Measurements from ENCODE around the gene COL19A1. TPM values are rescaled to one million over a fixed set of nuclear protein-coding genes. Genes with fewer than 3 reads are reported as not detected.

Gene COL19A1
- total and polyA plus RNA-seq, 2 donors from 2014 or later: 0.60 to 1.1 TPM

DNA sequence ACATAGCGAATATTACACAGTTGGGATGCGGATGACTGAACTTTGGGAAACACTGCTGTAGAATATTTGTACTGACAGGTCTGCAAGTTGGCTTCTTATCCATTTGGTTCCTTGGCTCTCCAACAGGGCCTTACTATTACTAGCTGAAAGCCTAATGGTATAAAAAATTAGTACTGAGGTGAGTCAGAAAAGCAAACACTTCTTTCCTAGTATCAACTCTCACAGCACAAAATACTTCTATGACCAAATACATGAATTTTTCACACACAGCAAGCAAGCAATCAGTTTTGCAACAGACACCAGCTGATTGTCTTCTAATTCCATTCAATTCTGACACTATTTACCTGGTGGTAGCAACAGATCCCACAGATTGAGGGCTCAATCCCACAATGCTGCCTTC lies 268.2 kb downstream of the COL19A1 start:
- TF ChIP-seq, protein P1, sequence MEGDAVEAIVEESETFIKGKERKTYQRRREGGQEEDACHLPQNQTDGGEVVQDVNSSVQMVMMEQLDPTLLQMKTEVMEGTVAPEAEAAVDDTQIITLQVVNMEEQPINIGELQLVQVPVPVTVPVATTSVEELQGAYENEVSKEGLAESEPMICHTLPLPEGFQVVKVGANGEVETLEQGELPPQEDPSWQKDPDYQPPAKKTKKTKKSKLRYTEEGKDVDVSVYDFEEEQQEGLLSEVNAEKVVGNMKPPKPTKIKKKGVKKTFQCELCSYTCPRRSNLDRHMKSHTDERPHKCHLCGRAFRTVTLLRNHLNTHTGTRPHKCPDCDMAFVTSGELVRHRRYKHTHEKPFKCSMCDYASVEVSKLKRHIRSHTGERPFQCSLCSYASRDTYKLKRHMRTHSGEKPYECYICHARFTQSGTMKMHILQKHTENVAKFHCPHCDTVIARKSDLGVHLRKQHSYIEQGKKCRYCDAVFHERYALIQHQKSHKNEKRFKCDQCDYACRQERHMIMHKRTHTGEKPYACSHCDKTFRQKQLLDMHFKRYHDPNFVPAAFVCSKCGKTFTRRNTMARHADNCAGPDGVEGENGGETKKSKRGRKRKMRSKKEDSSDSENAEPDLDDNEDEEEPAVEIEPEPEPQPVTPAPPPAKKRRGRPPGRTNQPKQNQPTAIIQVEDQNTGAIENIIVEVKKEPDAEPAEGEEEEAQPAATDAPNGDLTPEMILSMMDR (IDR thresholded peaks at IDR 0.05; ENCODE audit: borderline replicate concordance, extremely low read depth, insufficient read depth): no peak
- Histone ChIP-seq H3K9ac (ENCODE audit: low read length in 3 of 3) (no peak overlapping the region), H3K4me1 (ENCODE audit: control insufficient read depth in 2 of 3, insufficient read depth in 2 of 3, low read depth in 1 of 3, low read length in 3 of 3) (no peaks in the 10 kb centered on the region), H3K27me3 (ENCODE audit: control insufficient read depth, insufficient read depth, low read length) (no peaks in the 10 kb centered on the region), H3K36me3 (ENCODE audit: control insufficient read depth in 2 of 3, insufficient read depth in 3 of 3, low read length in 3 of 3) (no peaks in the 10 kb centered on the region), H3K4me3 (ENCODE audit: low read length in 3 of 3) (no peak overlapping the region), H3K27ac (ENCODE audit: low read depth in 2 of 2, low read length in 2 of 2) (no peak overlapping the region), H3K9me3 (ENCODE audit: control insufficient read depth in 2 of 3, insufficient read depth in 1 of 3, low read length in 3 of 3) (no peaks in the 10 kb centered on the region)
- intact Hi-C loops (cut with DNase I): no loop called here
- DNase-seq (no peak), FAIRE-seq (no peak)

- FAIRE-seq: no peak
Observed at GRCh38 chr6:70135219-70136160, 269.1 kb downstream of the COL19A1 start.

DNA sequence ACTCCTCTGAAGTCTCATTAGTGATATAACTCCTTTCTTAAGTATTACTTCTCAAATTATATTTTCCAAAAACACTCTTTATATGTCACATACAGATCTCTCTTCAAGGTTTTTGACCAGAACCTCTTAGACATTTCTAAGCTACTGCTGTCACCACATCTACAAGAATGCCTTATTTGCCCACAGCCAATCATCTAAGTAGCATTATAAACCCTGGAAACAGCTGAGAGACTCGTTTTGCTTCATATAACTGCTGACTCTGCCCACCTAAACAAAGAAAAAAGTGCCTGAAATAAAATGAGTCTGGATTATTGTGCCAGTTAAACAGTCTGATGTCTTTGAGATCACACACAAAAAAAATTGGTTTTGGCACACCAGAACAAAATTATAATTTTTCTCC lies 270.6 kb downstream of the COL19A1 start:
- H3K27ac ChIP-seq (ENCODE audit: low read depth in 2 of 2, low read length in 2 of 2): no peak overlapping the region
- intact Hi-C loops (cut with DNase I): no loop called here
- H3K36me3 ChIP-seq (ENCODE audit: control insufficient read depth in 2 of 3, insufficient read depth in 3 of 3, low read length in 3 of 3): no peaks in the 10 kb centered on the region
- no peak overlapping the region for H3K4me3 ChIP-seq (ENCODE audit: low read length in 3 of 3)
- DNase-seq (no peak), FAIRE-seq (no peak)
- TF ChIP-seq, protein P1 (IDR thresholded peaks at IDR 0.05; ENCODE audit: borderline replicate concordance, extremely low read depth, insufficient read depth): no peak
- no peaks in the 10 kb centered on the region for H3K4me1 ChIP-seq (ENCODE audit: control insufficient read depth in 2 of 3, insufficient read depth in 2 of 3, low read depth in 1 of 3, low read length in 3 of 3)
- no peaks in the 10 kb centered on the region for H3K27me3 ChIP-seq (ENCODE audit: control insufficient read depth, insufficient read depth, low read length)
- no peak overlapping the region for H3K9ac ChIP-seq (ENCODE audit: low read length in 3 of 3)
- no peaks in the 10 kb centered on the region for H3K9me3 ChIP-seq (ENCODE audit: control insufficient read depth in 2 of 3, insufficient read depth in 1 of 3, low read length in 3 of 3)

More at GRCh38 chr6:70135219-70136160, 269.1 kb downstream of the COL19A1 start:
- H3K9ac ChIP-seq (ENCODE audit: low read length in 3 of 3): no peak overlapping the region
- no peak overlapping the region for H3K4me3 ChIP-seq (ENCODE audit: low read length in 3 of 3)
- no peak overlapping the region for H3K27ac ChIP-seq (ENCODE audit: low read depth in 2 of 2, low read length in 2 of 2)
- intact Hi-C loops (cut with DNase I): no loop called here
- H3K36me3 ChIP-seq (ENCODE audit: control insufficient read depth in 2 of 3, insufficient read depth in 3 of 3, low read length in 3 of 3): no peaks in the 10 kb centered on the region
- DNase-seq: no peak
- H3K4me1 ChIP-seq (ENCODE audit: control insufficient read depth in 2 of 3, insufficient read depth in 2 of 3, low read depth in 1 of 3, low read length in 3 of 3): no peaks in the 10 kb centered on the region
- H3K27me3 ChIP-seq (ENCODE audit: control insufficient read depth, insufficient read depth, low read length): no peaks in the 10 kb centered on the region
- TF ChIP-seq, protein P1 (IDR thresholded peaks at IDR 0.05; ENCODE audit: borderline replicate concordance, extremely low read depth, insufficient read depth): no peak
- no peaks in the 10 kb centered on the region for H3K9me3 ChIP-seq (ENCODE audit: control insufficient read depth in 2 of 3, insufficient read depth in 1 of 3, low read length in 3 of 3)
